ENCODE measurements around the gene CLASP1.
"Not testable (repeated sequence)": the region's sequence is repeated elsewhere in the genome, so short reads cannot be mapped to it uniquely, and the experiment has no call there.

GRCh38 chr2:121690572-121690971, 41.3 kb upstream of the CLASP1 start:
- TF ChIP-seq, protein P1, sequence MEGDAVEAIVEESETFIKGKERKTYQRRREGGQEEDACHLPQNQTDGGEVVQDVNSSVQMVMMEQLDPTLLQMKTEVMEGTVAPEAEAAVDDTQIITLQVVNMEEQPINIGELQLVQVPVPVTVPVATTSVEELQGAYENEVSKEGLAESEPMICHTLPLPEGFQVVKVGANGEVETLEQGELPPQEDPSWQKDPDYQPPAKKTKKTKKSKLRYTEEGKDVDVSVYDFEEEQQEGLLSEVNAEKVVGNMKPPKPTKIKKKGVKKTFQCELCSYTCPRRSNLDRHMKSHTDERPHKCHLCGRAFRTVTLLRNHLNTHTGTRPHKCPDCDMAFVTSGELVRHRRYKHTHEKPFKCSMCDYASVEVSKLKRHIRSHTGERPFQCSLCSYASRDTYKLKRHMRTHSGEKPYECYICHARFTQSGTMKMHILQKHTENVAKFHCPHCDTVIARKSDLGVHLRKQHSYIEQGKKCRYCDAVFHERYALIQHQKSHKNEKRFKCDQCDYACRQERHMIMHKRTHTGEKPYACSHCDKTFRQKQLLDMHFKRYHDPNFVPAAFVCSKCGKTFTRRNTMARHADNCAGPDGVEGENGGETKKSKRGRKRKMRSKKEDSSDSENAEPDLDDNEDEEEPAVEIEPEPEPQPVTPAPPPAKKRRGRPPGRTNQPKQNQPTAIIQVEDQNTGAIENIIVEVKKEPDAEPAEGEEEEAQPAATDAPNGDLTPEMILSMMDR (IDR thresholded peaks at IDR 0.05; ENCODE audit: extremely low read depth in 1 of 2, insufficient read depth in 1 of 2, low read depth in 1 of 2, low read length in 2 of 2), result not testable (repeated sequence)
- TF ChIP-seq POLR2A (IDR thresholded peaks at IDR 0.05; ENCODE audit: low read depth, low read length); POLR2AphosphoS5 (IDR thresholded peaks at IDR 0.05; ENCODE audit: insufficient read depth, low read depth, low read length); FOS (IDR thresholded peaks at IDR 0.05; ENCODE audit: borderline replicate concordance, insufficient read depth, low read length); MYC (IDR thresholded peaks at IDR 0.05; ENCODE audit: low read depth, low read length); EZH2 (IDR thresholded peaks at IDR 0.05; ENCODE audit: borderline replicate concordance, low read depth, low read length, severe bottlenecking); JUN (IDR thresholded peaks at IDR 0.05; ENCODE audit: borderline replicate concordance, insufficient read depth, insufficient read length, low read depth): not testable (repeated sequence)

Data from endothelial cell of umbilical vein (primary cell).